Activated CD4-positive, alpha-beta T cell treated with anti-CD3 and anti-CD28 coated beads, Interleukin-2, Interleukin-4, amounts not matched to agents 100 ng/mL and 50 ng/mL, durations not matched to agents 16 hours and 8 hours (primary cell): Measurements from ENCODE around the gene ANKRD31.

ENCODE experiments used
- DNase-seq: peaks from one replicate; pipeline ENCODE4 v3.0.0-alpha.2; 2020; ENCODE audit warnings: low spot score

ANKRD31 gene

DNA sequence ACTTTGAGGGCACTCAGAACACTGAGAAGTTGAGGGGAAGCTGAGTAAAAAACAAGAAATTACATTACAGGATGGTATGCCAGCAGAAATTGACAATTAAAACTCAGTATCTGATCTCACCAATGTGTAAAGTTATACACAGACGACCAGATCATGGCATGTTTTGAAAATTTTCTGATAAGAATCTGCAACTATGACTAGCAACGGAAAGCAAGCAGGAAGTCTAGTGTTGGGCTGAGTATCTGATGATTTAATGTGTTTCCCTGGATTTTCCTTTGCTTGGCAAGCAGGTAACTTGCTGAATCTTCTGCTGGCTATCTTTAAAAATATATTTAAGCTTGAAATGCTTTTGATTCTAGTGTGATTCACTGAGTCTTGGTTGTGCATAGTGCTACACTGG, 179.1 kb downstream of the ANKRD31 start:
- no peak for DNase-seq

DNA sequence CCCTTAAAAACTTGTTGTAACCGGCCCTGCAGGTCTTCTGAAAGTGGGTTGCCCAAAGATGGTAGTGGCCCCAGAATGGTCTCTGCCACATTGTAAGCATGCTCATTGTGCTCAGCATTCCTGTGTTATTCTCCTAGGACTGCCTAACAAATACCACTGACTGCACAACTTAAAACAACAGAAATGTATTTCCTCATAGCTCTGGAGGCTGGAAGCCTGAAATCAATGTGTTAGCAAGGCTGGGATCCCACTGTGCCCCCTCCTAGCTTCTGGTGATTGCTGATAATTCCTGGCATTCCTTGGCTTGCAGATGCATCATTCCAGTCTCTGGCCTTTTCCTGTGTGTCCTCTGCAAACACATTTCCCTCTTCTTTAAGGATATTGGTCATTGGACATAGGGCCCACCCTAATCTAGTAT, 180.9 kb downstream of the ANKRD31 start:
- DNase-seq: no peak

DNA sequence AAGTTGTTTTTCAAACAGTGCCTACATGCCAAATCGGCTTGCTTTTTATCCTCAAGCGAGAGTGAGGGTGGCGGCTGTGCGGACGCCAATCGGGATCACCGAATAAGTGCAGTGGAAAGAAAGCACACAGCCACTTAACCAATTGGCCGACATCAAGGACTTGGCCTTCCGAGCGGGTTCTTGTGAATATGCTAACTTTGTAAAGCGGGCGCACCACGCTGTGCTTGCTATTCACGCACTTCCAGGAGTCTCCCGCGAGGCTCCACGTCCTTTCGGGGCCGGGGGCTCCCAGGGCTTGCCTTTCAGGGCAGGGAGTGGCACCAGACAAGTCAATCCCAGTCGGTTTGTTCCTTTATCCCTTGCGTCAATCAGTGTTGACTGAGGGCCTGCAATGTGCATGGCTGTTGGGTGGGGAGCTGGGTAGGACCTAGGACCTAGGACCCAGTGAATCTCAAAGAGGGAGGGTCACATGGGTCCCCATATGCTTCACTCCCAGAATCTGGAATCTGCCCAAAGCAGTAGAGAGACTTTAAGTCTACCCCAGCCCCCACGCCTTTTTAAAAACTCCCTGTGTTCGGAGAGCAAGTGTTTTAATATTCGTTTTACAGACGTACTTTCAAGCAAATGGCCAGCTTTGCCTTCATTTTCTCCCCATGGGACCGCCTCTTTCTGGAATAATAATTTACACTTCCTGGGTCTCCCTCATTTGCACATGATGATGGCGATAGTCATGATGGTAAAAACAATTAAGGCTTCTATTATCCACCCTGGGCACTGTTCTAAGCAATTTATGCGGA, 182.3 kb downstream of the ANKRD31 start:
- DNase-seq: no peak

DNA sequence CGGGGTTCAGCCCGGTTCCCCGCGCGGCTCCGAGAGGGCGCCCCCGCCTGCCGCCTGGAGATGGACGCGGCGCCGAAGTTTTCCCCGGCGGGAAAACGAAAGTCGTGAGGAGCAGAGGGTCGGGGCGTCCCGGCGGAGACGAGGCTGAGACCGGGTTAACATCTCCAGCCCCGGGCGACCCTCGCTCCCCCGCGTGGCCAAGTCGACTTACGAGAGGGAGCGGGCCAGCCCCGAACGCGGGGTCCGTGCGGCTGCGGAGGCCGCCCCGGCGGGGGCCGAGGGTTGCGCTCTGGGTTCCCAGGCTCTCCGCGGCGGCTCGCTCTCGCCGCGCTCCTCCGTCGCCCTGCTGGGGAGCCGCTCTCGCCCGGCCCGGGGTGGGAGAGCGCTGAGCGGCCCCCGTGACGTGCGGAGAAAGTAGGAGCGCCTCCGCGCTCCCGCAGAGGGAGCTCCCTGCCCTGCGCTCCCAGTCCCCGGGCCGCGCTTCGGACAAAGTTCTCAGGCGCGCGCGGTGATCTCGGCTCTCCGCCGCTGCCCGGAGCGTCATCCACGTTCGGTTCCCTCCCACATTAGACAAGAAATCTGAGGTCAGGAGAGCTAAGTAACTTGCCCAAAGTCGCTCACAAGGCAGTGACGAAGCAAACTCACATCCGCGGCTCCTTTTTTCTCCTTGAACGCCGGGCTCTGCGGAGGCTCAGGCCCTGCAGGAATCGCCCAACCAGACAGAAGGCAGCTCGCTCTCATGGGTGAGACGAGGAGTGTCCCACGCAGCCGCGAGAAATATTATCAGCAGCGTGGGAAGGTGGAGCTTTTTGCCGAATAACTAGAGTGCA, 183.2 kb downstream of the ANKRD31 start:
- DNase-seq: peak; percentile 44

DNA sequence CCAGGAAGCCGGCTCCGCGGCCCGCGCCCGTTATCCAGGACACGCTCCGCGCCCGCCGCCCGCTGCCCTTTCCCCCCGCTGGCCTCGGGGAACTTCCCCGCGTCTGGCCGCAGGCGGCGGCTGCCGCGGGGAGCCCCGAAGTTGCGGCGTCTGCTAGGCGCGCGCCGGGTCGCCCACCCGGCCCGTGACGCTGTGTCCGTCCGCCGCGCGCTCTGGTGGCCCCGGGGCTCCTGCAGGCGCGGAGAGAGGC, 183.7 kb downstream of the ANKRD31 start:
- DNase-seq: no peak

DNA sequence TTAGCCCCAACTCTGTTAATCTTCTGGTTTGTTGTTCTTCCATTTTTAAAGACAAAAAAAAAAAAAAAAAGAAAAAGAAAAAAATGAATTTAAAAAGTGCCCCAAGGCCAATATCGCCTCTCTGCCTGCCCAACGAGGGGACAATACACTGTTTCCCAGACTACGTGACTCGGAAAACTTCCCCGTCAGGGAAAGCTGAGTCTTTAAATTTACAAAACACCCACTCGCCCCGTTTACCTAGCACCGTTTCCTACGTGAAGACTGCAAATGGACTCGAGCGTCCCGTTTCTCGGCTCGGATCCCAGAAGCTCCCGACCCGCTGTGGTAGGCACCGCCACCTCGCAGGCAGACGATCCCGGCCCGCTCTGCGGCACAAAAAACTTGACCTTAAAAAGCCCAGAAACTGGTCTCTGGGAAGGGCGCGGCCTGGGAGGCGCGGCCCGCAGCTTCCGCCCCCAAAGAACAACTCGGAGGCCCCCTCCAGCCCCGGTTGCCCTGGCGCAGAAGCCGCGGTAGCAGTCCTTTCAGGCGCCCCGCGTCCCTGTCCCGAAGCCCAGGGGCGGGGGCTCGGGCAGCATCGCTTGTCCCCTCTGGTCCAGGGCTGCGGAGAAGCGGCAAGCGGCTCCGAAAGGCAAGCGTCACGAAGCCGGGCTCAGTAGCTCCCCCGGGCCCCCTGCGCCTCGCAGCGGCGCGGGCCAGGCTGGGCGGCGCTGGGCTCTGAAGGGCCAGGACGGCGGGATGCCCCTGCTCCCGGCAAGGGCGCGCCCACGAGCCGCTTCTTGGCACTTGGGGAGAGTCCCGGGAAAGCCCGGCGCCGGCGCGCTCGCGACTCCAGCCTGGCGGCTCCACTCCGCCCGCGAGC, 184.3 kb downstream of the ANKRD31 start, which contains the start of gene GCNT4:
GCNT4 (minus strand) TSS at position 367 of the 862 bp plus-strand sequence. CDS start 22,521 bp downstream, outside the sequence.
- no peak for DNase-seq

DNA sequence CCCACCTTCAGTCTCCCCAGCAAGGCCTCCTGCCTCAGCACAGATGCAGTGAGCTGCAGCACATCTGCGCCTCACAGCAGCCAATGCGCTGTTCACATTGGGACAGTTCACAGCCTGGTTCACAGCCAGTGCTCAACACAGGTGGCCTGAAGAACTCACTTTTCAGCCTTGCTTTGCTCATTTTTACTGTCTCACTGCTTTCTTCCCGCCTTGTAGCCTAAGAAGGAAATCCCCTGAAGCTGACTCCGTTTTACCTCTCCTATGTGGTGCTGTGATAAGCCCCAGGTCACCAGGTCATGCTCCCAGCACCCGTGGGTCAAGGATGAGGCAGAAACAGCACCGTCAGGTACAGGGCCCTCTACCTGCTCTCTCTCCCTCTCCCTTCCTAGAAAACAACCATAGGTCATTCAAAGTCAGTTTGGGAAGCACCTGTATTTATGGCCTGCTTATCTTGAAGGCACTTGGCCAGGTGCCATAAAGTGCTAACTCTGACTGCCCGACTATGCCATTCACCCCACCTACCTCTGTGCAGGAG, 185.4 kb downstream of the ANKRD31 start:
- DNase-seq: no peak

DNA sequence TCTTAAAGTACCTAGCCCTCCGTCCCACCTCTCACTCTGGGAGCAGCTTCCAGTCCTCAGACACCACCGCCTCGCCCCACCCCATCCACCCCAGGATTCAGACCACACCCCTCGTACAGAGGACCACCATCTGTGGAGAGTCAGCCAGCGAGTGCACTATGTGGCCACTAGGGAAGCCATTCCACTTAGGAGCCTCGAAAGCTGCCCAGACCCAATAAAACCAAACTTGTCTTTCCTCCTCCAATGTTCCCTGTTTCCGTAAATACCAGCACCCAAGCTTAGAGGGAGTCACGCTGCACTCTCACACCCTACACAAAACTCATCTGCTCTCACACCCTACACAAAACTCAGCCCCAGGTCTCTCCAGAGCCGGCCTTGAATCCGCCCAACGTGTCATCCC, 186.3 kb downstream of the ANKRD31 start:
- DNase-seq: no peak

DNA sequence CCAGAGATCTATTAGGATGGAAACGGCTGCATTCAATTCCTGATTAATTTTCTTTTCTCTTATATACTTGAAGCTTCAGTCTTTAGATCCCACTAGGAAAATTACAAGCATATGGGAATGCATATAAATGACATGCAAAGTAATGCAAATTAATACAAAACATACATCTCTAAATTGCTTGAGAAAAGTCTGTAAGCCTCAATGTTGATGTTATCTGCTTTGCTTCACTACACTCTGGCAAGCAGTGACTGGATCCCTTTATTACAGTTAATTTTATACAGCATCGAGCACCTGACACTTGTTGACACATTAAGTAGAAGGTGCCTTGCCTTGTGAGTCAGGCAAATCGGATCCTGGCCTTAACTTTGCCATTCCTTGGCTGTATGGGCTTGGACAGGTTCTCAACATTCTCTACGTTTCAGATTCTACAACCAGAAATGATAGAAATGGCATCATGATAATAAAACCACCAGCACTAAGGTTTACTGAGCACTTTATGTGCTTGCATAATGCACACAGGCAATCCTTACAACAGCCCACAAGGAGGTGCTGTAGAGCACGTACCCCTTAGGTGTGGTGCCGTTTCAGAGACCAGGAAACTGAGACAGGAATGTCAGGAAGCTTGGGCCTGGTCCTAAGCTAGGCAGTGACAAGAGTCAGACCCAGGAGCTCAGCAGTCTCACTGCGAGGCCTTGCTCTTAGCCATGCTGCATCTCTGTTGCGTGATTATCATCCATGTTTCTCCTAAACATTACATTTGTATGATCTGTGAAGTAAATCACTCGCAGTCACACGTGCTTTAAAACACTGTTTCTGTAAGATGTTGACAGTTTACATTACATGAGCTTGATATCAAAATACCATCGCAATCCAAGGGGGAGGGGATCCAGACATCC, 187.0 kb downstream of the ANKRD31 start:
- peak; percentile 63 for DNase-seq

DNA sequence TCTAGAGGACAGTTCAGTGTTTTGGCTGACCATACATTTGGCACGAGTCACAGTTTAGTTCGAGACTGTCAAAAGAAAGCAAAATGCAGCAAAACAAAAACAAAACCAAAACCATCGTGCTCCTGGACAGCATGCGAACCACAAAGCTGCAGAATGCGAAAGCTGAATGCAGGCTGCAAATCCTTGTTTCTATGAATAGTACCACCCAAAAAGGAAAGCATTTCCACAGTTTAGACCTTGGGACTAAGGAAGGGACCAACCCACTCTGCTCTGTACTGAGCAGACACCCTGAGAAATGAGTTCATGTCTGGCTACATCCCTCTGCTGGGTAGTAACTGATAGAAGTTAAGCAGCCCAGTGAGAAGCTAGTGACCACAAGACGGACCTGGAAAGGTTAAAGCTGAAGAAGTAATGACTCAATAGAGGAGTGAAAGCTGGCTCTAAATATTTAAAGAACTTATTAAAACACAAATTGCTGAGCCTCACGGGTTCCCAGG, 188.2 kb downstream of the ANKRD31 start:
- no peak for DNase-seq

DNA sequence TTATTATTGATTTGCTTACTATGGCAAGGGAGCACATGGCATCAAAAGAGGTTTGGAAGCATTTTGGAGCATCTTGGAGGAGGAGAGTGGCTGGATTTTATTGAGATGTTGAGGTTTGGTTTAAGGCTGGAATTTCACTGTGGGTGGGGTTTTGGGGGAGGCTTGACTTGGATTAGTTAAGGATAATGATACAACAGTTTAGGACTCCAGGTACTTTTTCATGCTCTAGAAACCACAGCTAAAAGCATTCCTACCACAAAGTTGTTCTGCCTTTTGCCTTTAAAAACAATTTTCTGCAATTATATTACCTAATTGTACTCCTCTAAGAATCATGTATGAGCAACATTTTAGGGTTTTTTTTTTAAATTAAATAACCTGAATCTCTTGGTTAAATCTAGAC, 189.3 kb downstream of the ANKRD31 start:
- no peak for DNase-seq

DNA sequence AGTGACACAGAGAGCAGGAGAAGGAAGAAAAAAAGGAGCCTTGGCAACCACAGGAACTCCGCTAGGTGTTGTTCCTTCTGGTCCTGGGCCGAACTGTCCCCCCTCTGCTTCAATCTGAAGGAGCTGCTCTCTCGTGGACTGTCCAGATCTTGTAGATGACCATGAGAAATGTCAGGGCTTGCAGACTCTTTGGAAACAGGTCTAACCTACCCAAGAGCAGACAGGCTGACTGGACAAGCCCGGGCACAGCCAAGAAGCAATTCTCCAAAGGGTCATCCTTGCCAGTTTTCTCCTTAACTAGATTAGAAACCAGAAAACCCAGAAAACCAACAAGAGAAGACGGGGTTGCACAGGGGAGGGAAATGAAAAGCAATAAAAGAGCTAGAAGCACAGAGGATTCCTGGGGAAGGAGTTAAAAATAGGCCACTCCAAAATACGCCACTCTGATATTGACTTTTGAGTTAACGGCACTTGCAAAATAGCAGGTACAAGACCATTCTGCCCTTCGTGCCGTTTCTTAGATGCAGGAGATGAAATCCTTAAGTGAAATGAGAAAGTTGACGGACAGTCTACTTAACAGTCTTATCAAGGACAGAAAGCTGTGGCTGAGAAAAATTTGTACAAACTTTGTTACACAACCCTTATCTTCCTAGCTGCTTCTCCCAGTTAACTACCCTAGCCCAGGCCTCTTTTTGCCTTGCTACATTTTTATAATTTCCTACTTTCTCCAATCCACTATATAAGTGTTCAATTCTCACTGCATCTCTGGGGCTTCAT, 190.1 kb downstream of the ANKRD31 start:
- DNase-seq: no peak

DNA sequence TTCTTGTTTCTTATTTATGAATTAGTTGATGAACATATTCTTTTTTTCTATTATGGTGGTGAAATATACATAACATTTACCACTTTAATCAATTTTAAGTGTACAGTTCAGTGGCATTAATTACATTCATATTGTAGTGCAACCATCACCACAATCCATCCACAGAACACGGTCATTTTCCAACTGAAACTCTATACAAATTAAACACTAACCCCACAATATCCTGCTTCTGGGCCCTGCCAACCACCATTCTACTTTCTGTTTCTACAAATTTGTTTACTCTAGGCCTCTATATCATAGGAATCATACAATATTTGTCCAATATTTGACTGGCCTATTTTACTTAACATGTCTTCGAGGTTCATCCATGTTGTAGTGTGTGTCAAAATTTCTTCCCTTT, 191.6 kb downstream of the ANKRD31 start:
- DNase-seq: no peak

DNA sequence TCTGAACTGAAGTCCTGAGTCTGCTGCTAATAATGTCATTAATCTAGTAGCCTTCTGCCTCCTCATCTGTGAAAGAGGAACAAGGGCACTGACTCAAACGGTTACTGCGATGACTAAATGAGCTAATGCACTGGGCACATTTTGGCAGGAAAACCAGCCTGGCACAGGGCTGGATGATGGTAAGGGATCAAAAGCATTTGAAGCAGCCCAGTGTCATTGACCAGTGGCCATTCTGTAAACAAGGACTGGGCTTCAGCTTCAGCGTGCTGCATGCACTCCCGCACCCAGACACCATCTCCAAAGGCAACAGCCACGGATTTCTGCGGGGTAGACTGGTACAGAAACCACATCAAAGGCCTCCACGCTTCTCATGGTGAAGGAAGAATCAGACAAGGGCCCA, 192.3 kb downstream of the ANKRD31 start:
- DNase-seq: no peak

DNA sequence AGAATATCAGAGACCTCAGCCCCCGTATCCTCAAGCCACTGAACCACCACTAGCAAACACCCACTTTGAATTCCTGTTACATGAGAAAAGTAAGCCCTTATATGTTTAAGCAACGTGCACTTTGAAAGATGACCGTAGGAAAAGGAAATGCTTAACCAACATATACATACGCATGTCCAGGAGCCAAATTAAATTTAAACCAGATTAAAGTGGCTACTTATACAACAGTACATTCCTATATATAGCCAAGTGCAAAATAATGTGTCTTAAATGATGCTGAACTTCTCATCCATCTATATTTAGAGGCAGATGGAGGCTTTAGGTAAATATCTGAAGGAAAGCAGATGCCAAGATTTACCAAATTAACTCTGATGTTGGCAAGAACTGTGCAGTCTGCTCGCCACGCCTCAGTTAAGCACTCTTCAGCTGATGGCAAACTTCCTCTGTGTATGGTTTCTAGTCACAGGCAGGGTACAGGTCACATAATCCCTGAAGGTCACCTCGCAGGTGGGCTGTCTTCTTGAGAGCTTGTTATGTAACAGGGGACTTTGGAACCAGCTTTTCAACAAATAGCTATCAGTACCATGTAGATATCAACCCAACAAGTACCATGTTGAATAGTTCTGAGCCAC, 192.9 kb downstream of the ANKRD31 start:
- DNase-seq: no peak

DNA sequence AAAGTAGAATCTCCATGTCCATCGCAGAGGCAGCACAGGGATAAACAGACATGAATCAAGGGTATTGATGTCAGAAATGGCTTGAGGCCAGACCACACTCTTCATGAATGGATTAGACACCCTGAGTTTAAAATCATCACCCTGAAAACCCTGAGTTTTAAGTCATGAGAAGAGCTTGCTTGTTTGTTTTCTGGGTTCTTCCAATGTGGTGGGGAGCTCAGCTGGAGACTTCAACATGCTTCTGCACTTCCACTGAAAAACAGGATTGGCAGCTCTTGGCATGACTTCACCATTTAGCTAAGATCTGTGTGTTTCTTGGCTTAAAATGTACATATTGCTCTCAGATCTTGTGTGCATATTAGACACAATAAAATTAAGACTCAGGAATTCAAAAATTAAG, 194.2 kb downstream of the ANKRD31 start:
- DNase-seq: no peak

DNA sequence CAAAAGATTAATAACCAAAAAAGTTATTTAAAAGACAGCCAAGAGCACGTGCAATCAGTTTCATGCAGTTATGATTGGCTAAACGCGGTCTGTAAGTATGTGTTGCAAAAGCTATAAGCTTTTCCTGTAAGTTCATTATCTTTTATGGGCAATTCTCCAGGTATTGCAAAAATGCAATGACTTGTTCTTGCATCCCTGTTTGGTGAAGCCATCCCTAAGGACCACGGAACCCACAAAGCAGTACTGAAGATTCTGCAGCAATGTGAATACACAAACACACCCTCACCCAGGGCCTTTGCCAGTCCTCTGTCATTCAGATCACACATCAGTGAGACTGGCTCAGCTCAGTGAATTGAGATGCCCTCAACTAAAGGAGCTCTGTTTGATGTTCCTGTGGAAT, 195.7 kb downstream of the ANKRD31 start:
- DNase-seq: no peak

DNA sequence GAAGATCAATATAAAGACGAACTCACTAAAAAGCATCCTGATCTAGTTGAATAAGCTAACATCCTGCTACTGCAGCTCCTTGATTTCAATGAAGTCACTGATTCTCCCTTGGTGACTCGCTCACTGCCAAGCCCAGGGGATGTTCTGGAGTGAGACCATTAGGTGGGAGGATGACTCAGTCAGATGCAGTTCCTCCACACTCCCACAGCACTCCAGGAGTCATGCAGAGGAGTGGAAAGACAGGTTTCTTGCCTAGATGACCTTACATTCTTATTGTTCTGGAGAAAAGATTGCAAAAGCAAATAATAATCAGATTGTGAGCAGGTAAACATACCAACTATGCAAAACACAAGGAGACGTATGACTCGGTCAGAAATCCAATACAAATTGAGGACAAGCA, 199.6 kb downstream of the ANKRD31 start:
- DNase-seq: no peak

DNA sequence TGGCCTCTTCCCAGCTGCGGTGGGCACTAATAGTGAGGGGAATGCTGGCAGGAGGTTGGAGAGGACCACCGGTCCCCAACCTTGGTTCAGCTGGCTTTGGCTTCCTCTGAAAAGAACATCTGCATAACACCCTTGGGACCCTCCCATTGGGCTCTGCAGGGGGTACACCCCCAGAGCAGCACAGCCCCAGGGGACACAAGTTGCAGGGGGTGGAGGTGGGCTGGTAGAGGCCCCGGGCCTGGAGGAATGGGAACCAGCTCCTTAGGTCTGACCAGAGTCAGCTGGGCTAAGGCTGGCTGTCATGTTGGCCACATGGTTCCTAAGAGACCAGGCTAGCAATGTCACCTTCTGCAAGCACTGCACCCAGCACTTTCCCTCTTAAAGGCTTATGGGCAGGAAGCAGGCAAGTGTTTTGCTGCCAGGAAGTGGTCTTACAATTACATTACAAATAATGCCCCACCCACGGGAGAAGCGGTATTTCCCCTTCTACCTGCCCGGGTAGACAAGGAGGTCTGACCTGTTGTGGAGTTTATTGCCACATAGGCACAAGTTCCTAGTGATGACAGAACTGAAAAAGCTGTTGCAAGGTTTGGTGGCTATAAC, 202.4 kb downstream of the ANKRD31 start:
- no peak for DNase-seq
